HEK293T (cell line): Measurements from ENCODE around the gene TEDC1.

Source experiments
- CTCF ChIA-PET: fragments of 350-600 bp; formaldehyde crosslinking; extraction: SDS; loops from one replicate; lab custom pipeline; 2021; ENCODE audit warnings: antibody characterized with exemption, inconsistent platforms; lab: Yijun Ruan, JAX
- POLR2A ChIA-PET: fragments of 350-600 bp; formaldehyde crosslinking; extraction: SDS; loops from one replicate; lab custom pipeline; 2020; ENCODE audit warnings: antibody characterized with exemption, inconsistent platforms; lab: Yijun Ruan, JAX
- DNase-seq: peaks from one replicate; pipeline ENCODE4 v3.0.0; 2012; ENCODE audit warnings: mixed read lengths; ENCODE audit errors: extremely low spot score
- ARNT ChIP-seq: fragments of 450-650 bp; IDR thresholded peaks from 2 replicates; pipeline ENCODE4 v1.6.1; 2017; ENCODE audit warnings: mild to moderate bottlenecking
- BHLHE40 ChIP-seq: fragments of 450-650 bp; IDR thresholded peaks from 2 replicates; pipeline ENCODE4 v1.6.1; 2016; ENCODE audit warnings: mild to moderate bottlenecking, moderate library complexity, borderline replicate concordance
- CTBP1 ChIP-seq: fragments of 450-650 bp; IDR thresholded peaks from 2 replicates; pipeline ENCODE4 v1.6.1; 2016; ENCODE audit warnings: borderline replicate concordance
- ELF4 ChIP-seq: fragments of 450-650 bp; IDR thresholded peaks from 2 replicates; pipeline ENCODE4 v1.6.1; 2017; ENCODE audit warnings: antibody characterized with exemption
- FOXA1 ChIP-seq: fragments of 450-650 bp; IDR thresholded peaks from 2 replicates; pipeline ENCODE4 v1.6.1; 2016; ENCODE audit warnings: mild to moderate bottlenecking
- FOXK2 ChIP-seq: fragments of 450-650 bp; IDR thresholded peaks from 2 replicates; pipeline ENCODE4 v1.6.1; 2016; ENCODE audit warnings: mild to moderate bottlenecking
- FOXM1 ChIP-seq: fragments of 450-650 bp; IDR thresholded peaks from 2 replicates; pipeline ENCODE4 v1.6.1; 2017; ENCODE audit warnings: mild to moderate bottlenecking, borderline replicate concordance
- HDGF ChIP-seq: fragments of 450-650 bp; IDR thresholded peaks from 2 replicates; pipeline ENCODE4 v1.6.1; 2017; ENCODE audit warnings: antibody characterized with exemption, borderline replicate concordance
- L3MBTL2 ChIP-seq: fragments of 450-650 bp; conservative IDR thresholded peaks from 2 replicates; pipeline ENCODE4 v1.6.1; 2016; ENCODE audit warnings: mild to moderate bottlenecking
- LEF1 ChIP-seq: fragments of 450-650 bp; IDR thresholded peaks from 2 replicates; pipeline ENCODE4 v1.6.1; 2017; ENCODE audit warnings: mild to moderate bottlenecking, borderline replicate concordance
- NFRKB ChIP-seq: fragments of 450-650 bp; IDR thresholded peaks from 2 replicates; pipeline ENCODE4 v1.6.1; 2016; ENCODE audit warnings: mild to moderate bottlenecking, moderate library complexity
- PKNOX1 ChIP-seq: fragments of 450-650 bp; IDR thresholded peaks from 2 replicates; pipeline ENCODE4 v1.6.1; 2016
- SP1 ChIP-seq: fragments of 450-650 bp; IDR thresholded peaks from 2 replicates; pipeline ENCODE4 v1.6.1; 2017
- SUZ12 ChIP-seq: fragments of 450-650 bp; IDR thresholded peaks from 2 replicates; pipeline ENCODE4 v1.6.1; 2016; ENCODE audit warnings: mild to moderate bottlenecking
- TARDBP ChIP-seq: fragments of 450-650 bp; IDR thresholded peaks from 2 replicates; pipeline ENCODE4 v1.6.1; 2016
- ZNF384 ChIP-seq: fragments of 450-650 bp; IDR thresholded peaks from 2 replicates; pipeline ENCODE4 v1.6.1; 2016

TEDC1 gene

GRCh38 chr14:105445901-105446845 lies 44.9 kb upstream of the TEDC1 start:
- DNase-seq, result no peak
- CTCF ChIA-PET, result no interaction called here
- POLR2A ChIA-PET, result no interaction called here
- TF ChIP-seq BHLHE40, result no peak
- TF ChIP-seq FOXM1, result no peak
- TF ChIP-seq HDGF, result no peak
- no peak for TF ChIP-seq L3MBTL2
- TF ChIP-seq ARNT, result no peak
- TF ChIP-seq SP1, result no peak
- TF ChIP-seq LEF1, result no peak
- TF ChIP-seq PKNOX1, result no peak
- no peak for TF ChIP-seq SUZ12
- no peak for TF ChIP-seq ELF4
- no peak for TF ChIP-seq FOXA1
- TF ChIP-seq CTBP1, result no peak
- TF ChIP-seq FOXK2, result no peak
- no peak for TF ChIP-seq NFRKB
- TF ChIP-seq TARDBP, result no peak

GRCh38 chr14:105446971-105447370 lies 44.1 kb upstream of the TEDC1 start:
- CTCF ChIA-PET, result no interaction called here
- no peak for DNase-seq
- POLR2A ChIA-PET, result no interaction called here

GRCh38 chr14:105447651-105448640 lies 43.1 kb upstream of the TEDC1 start:
- no peak for TF ChIP-seq BHLHE40
- TF ChIP-seq FOXK2, result no peak
- TF ChIP-seq NFRKB, result no peak
- TF ChIP-seq L3MBTL2, result no peak
- TF ChIP-seq HDGF, result no peak
- no peak for TF ChIP-seq SUZ12
- CTCF ChIA-PET, result interaction anchor here (1.0 to 1.4 kb wide), 6 partner anchors 9 to 147 kb away, joined by 3 to 6 read pairs (median 4); partner anchors contain the start of gene BRF1
- POLR2A ChIA-PET, result no interaction called here
- no peak for DNase-seq

More at GRCh38 chr14:105446971-105447370, 44.1 kb upstream of the TEDC1 start:
- TF ChIP-seq ARNT (no peak), SUZ12 (no peak), NFRKB (no peak), ZNF384 (no peak), L3MBTL2 (no peak), CTBP1 (no peak), FOXK2 (no peak), PKNOX1 (no peak), SP1 (no peak), HDGF (no peak), TARDBP (no peak)

GRCh38 chr14:105448706-105449111 lies 42.3 kb upstream of the TEDC1 start:
- POLR2A ChIA-PET, result no interaction called here
- CTCF ChIA-PET, result interaction anchor here (1.0 to 1.4 kb wide), 6 partner anchors 8 to 147 kb away, joined by 3 to 6 read pairs (median 4); partner anchors contain the start of gene BRF1
- peak; percentile 84 for DNase-seq
- TF ChIP-seq PKNOX1, result no peak
- no peak for TF ChIP-seq LEF1

- ChIA-PET CTCF (no interaction called here), POLR2A (no interaction called here)
- TF ChIP-seq ZNF384 (no peak), SUZ12 (no peak), FOXM1 (no peak), ELF4 (no peak), NFRKB (no peak), TARDBP (no peak), BHLHE40 (no peak), FOXA1 (no peak), SP1 (no peak), L3MBTL2 (no peak)
- DNase-seq, result no peak
Measured at GRCh38 chr14:105449276-105450122, 41.5 kb upstream of the TEDC1 start.
